A549 (cell line): ENCODE data around the gene EPB41L4B.

Experiments
- CEBPB ChIP-seq, 2 experiments: fragments of >200 bp in 1 of 2; sonication (Bioruptor Twin) in 1 of 2; formaldehyde crosslinking in 1 of 2; IDR thresholded peaks; 2 replicates each; pipeline ENCODE4 v1.6.1; 2012 to 2016
- CTCF ChIP-seq: fragments of >200 bp; sonication (Bioruptor Twin); formaldehyde crosslinking; IDR thresholded peaks from 3 replicates; pipeline ENCODE4 v1.5.1; 2016
- HMGXB4 ChIP-seq: fragments of 250-450 bp; sonication (Bioruptor Pico); IDR thresholded peaks from 2 replicates; pipeline ENCODE4 v1.5.0; 2021; ENCODE audit warnings: mild to moderate bottlenecking, moderate library complexity, borderline replicate concordance
- MAX ChIP-seq: IDR thresholded peaks from 2 replicates; pipeline ENCODE4 v1.6.1; 2012
- NFE2L2 ChIP-seq: fragments of 150-350 bp; conservative IDR thresholded peaks from 2 replicates; pipeline ENCODE4 v1.6.1; 2014; ENCODE audit warnings: low read length
- POLR2A ChIP-seq: IDR thresholded peaks from 2 replicates; pipeline ENCODE4 v1.6.1; 2012; ENCODE audit warnings: mild to moderate bottlenecking, low read length
- POLR2AphosphoS2 ChIP-seq: conservative IDR thresholded peaks from 2 replicates; pipeline ENCODE4 v1.6.1; 2012; ENCODE audit warnings: low read length, improper control_type of control experiment, inconsistent platforms
- RCOR1 ChIP-seq: fragments of 150-350 bp; IDR thresholded peaks from 2 replicates; pipeline ENCODE4 v1.6.1; 2014; ENCODE audit warnings: antibody characterized with exemption, low read length, low read depth

- no peak for TF ChIP-seq HMGXB4 (CRISPR knock-in tag)
- TF ChIP-seq MAX: no peak
- no peak for TF ChIP-seq POLR2AphosphoS2
- TF ChIP-seq CTCF: no peak
- TF ChIP-seq CEBPB (IDR thresholded peaks at IDR 0.05): no peak
- TF ChIP-seq NFE2L2: no peak
- TF ChIP-seq RCOR1: no peak
- no peak for TF ChIP-seq POLR2A
Measured at GRCh38 chr9:109342878-109343277, 22.0 kb upstream of the EPB41L4B start.
